ENCODE results near the gene CD9. TPM values are rescaled to one million over a fixed set of nuclear protein-coding genes. Genes with fewer than 3 reads are reported as not detected.

Gene CD9
- total RNA-seq, 6 donors from 2014 or later = 96.4 to 716 (median 484) TPM

DNA sequence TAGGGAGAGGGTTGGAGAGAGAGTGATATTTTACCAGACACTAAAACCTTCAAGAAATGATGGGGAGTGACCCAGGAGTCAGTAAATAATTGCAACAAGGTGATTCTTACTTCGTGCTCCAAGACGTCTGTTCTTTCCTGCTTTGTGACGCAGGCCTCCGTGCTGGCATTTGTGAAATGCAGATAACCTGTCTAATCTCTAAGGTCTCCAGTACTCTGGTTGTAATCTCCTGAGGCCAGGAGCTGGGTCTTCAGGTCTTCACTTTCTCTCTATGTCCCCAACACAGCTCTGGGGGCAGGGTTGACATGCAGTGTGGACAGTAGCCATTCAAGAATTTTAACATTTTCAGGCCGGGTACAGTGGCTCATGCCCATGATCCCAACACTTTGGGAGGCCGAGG is 53.1 kb downstream of the CD9 start:
- H3K27ac ChIP-seq = no peak overlapping the region
- no peak for DNase-seq
- peaks cover 0 to 6% (median 1%) of the 10 kb centered on the region in 4 donors for H3K4me1 ChIP-seq
- no peaks in the 10 kb centered on the region for H3K36me3 ChIP-seq
- no peaks in the 10 kb centered on the region for H3K9me3 ChIP-seq
- no peak overlapping the region for H3K4me3 ChIP-seq
- TF ChIP-seq POLR2A (IDR thresholded peaks at IDR 0.05) = no peak
- TF ChIP-seq, protein P1, sequence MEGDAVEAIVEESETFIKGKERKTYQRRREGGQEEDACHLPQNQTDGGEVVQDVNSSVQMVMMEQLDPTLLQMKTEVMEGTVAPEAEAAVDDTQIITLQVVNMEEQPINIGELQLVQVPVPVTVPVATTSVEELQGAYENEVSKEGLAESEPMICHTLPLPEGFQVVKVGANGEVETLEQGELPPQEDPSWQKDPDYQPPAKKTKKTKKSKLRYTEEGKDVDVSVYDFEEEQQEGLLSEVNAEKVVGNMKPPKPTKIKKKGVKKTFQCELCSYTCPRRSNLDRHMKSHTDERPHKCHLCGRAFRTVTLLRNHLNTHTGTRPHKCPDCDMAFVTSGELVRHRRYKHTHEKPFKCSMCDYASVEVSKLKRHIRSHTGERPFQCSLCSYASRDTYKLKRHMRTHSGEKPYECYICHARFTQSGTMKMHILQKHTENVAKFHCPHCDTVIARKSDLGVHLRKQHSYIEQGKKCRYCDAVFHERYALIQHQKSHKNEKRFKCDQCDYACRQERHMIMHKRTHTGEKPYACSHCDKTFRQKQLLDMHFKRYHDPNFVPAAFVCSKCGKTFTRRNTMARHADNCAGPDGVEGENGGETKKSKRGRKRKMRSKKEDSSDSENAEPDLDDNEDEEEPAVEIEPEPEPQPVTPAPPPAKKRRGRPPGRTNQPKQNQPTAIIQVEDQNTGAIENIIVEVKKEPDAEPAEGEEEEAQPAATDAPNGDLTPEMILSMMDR (IDR thresholded peaks at IDR 0.05) = no peak
- no peak for TF ChIP-seq POLR2AphosphoS5 (IDR thresholded peaks at IDR 0.05)
- no peak for TF ChIP-seq EP300 (IDR thresholded peaks at IDR 0.05)
- no peaks in the 10 kb centered on the region for H3K27me3 ChIP-seq
- WGBS, 2 donors = 89 to 96% methylated on average over 6 of the region's 6 CpGs
- no peak for ATAC-seq (ENCODE audit: low FRiP score in 2 of 2)

DNA sequence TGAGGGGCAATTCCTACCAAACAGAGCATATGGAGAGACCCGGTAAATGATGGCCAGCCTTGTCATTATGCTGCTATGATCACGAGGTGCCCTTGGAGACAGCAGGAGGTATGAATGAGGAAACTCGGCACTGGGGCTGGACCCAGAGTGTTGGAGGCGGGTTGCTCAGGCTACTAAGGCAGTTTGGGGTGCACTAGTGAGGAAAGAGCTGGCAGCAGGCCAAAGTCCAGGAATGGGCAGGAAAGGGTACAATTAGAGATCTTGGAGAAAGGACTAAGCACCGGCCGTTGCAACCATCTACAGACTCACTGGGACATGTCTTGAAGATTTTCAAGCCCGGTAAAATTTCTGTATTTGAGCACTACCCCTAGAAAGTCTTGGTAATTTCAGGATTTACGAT is 54.3 kb downstream of the CD9 start:
- ATAC-seq (ENCODE audit: low FRiP score in 2 of 2) = no peak
- WGBS, 2 donors = 89 to 90% methylated on average over 8 of the region's 8 CpGs
- DNase-seq = no peak

DNA sequence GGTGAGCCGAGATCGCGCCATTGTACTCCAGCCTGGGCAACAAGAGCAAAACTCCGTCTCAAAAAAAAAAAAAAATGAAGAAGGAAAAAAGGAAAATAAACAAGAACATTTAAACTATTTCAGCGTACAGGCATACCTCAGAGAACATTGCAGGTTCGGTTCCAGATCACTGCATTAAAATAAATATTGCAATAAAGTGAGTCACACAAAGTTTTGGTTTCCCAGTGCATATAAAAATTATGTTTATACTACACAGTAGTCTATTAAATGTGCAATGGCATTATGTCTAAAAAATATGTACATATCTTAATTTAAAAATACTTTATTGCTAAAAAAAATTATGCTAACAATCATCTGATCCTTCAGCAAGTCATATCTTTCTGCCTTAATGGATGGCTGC is 56.8 kb downstream of the CD9 start:
- Histone ChIP-seq H3K27ac (no peak overlapping the region), H3K9me3 (no peaks in the 10 kb centered on the region), H3K4me1 (peaks cover 0 to under 1% (median 0%) of the 10 kb centered on the region in 4 donors), H3K4me3 (no peak overlapping the region), H3K36me3 (no peaks in the 10 kb centered on the region), H3K27me3 (no peaks in the 10 kb centered on the region)
- DNase-seq (no peak), ATAC-seq (ENCODE audit: low FRiP score in 2 of 2) (no peak)
- WGBS, 2 donors = 92 to 96% methylated on average over 6 of the region's 6 CpGs
- TF ChIP-seq EP300 (IDR thresholded peaks at IDR 0.05) (no peak), POLR2AphosphoS5 (IDR thresholded peaks at IDR 0.05) (no peak), POLR2A (IDR thresholded peaks at IDR 0.05) (no peak)
- TF ChIP-seq, protein P1 (IDR thresholded peaks at IDR 0.05) = no peak

More for the DNA sequence above, 54.3 kb downstream of the CD9 start:
- Histone ChIP-seq H3K9me3 (no peaks in the 10 kb centered on the region), H3K4me1 (peaks cover 0 to 6% (median 1%) of the 10 kb centered on the region in 4 donors), H3K36me3 (no peaks in the 10 kb centered on the region), H3K27ac (no peak overlapping the region), H3K4me3 (no peak overlapping the region), H3K27me3 (no peaks in the 10 kb centered on the region)
- no peak for TF ChIP-seq EP300 (IDR thresholded peaks at IDR 0.05)

DNA sequence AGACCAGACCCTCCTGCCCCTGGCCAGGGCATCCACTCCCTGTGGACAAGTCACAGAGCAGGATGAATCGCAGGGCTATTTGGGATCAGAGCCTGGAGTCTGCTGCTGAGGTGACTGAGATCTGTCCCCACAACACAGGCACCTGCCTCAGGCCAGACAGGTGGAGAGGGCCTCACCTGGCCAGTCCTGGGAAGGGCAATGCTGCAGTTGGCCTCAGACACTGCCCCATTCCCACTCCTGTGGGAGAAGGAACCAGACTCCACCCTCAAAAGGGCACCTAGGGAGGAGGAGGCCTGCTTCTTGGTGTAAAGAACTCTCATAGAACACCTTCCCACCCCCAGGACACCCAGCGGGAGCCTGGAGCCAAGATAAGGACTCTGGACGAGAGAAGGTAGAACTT is 62.0 kb downstream of the CD9 start:
- ATAC-seq (ENCODE audit: low FRiP score in 2 of 2) (no peak), DNase-seq (no peak)
- Histone ChIP-seq H3K4me3 (no peak overlapping the region), H3K27ac (no peak overlapping the region), H3K4me1 (peaks cover 4 to 20% (median 11%) of the 10 kb centered on the region in 4 donors), H3K27me3 (no peaks in the 10 kb centered on the region), H3K9me3 (no peaks in the 10 kb centered on the region), H3K36me3 (no peaks in the 10 kb centered on the region)
- TF ChIP-seq POLR2AphosphoS5 (IDR thresholded peaks at IDR 0.05) (no peak), EP300 (IDR thresholded peaks at IDR 0.05) (no peak), POLR2A (IDR thresholded peaks at IDR 0.05) (no peak)
- TF ChIP-seq, protein P1 (IDR thresholded peaks at IDR 0.05) = no peak
- 57 to 76% methylated on average over 2 of the region's 3 CpGs for WGBS, 2 donors

DNA sequence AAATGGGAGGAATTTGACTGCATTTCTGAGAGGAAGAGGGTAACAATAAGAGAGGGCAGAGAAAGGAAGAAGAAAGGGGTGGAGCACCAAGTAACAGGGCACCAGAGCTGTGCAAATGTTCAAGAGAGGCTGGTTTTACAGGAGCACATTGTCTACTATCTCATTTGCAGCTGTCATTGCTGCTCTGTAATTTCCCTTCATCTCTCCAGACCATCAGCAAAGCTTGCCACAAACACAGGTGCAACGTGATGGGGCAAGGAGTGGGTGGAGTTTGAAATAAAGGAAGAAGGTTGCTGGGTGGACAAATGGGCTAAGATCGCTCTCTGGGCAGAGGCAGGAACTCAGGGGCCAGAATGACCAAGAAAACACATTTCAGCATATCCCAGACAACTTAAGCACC is 62.4 kb downstream of the CD9 start:
- H3K4me3 ChIP-seq = no peak overlapping the region
- no peaks in the 10 kb centered on the region for H3K27me3 ChIP-seq
- peaks cover 4 to 24% (median 13%) of the 10 kb centered on the region in 4 donors for H3K4me1 ChIP-seq
- H3K36me3 ChIP-seq = no peaks in the 10 kb centered on the region
- WGBS, 2 donors = 24 to 38% methylated on average over 2 of the region's 2 CpGs
- no peak overlapping the region for H3K27ac ChIP-seq
- DNase-seq (no peak), ATAC-seq (ENCODE audit: low FRiP score in 2 of 2) (no peak)
- H3K9me3 ChIP-seq = no peaks in the 10 kb centered on the region
- TF ChIP-seq EP300 (IDR thresholded peaks at IDR 0.05) (no peak), POLR2AphosphoS5 (IDR thresholded peaks at IDR 0.05) (no peak), POLR2A (IDR thresholded peaks at IDR 0.05) (no peak)
- TF ChIP-seq, protein P1 (IDR thresholded peaks at IDR 0.05) = no peak
